Colon (tissue), 2 donors: ENCODE data around the gene CHRD.

Source experiments
- FAIRE-seq: peaks from 2 replicates; lab custom pipeline; 2012; peaks lifted over from hg19 to GRCh38; lab: Jason Lieb, UNC
- donor health status: control.
- donor health status: control.

The CHRD gene

DNA sequence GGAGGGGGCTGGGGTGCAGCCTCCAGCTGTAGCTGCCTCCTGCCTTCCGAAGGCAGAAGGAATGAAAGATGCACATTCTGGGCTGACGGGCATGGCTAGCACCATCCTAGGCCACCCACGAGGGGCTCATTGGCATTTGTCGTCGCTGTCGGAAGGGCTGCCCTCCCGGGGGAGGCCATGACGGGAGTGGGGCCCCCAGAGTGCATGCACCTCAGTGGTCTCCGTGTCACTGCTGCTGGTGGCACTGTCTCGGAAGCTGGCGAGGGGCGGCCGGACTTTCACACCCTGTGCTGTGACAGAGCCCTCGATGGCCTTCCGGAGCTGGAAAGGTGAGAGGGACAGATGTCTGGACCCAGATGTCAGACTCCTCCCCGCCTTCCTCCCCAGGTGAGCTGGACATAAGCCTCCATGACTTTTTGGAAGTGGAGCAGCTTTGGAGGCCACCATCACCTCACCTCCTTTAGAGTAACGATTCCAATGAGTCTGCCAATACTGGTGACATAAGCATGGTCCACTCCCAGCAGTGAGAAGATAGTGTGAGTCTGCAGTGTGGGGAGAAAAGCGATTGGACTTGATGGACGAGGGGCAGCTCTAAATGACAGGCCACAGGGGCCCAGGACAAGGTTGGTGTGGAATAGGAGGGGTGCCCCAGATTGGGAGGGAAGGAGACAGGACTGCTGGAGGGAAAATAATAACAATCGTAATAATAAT is 33.2 kb upstream of the CHRD start:
- FAIRE-seq, result no peak

- no peak for FAIRE-seq
These were observed 32.4 kb upstream of the CHRD start for GRCh38 chr3:184347321-184348056.

GRCh38 chr3:184348057-184348382 is 31.8 kb upstream of the CHRD start:
- no peak for FAIRE-seq

DNA sequence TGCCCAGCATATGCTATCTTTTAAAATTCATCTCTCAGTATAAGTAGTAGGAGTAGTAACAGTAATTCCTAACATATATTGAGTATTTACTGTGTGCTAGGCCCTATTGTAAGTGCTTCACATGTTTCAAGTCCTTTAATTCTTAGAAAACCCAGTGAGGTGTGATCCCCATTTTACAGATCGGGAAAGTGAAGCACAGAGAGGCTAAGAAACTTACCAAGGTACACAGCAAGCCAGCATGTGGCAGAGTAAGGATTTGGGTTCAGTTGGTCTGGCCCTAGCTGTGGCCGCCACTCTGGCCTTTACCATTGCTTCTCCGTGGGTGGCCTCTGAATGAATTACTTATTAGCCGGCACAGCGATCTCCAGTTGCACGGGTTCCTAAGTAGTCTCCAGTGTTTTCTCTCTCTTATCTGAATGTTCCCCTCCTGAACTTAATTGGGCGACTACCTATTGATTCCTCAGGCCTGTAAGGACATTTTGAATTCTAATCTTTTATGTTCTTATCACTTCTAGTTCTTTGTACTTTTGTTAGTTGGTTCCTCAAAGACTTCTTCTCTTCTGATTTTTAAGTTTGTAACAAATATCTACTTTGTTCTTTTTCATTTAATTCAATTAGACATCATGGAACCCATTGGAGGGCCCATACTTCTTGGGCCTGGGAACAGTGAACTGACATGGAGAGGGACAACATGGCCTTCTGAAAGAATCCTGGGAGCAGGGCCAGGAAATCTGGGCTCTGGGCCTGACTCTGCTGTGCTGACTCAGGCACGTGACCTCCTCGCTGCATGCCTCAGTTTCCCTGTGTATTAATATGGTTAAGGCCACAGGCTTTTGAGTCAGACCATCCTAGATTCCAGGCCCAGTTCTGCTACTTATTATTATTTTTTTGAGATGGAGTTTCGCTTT is 30.0 kb upstream of the CHRD start:
- no peak for FAIRE-seq

DNA sequence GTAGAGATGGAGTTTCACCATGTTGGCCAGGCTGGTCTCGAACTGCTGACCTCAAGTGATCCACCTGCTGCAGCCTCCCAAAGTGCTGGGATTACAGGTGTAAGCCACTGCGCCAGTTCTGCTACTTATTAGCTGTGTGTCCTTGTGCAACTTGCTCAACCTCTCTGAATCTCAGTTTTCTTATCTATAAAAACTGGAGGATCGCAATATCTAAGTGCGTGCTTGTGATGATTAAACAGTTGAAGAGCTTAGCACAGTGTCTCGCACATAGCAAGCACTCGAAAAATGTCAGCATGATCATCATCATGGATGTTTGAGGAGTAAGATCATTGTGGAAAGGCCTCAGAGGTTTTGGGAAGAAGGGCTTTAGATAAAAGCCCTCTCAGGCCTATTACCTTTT is 29.2 kb upstream of the CHRD start:
- FAIRE-seq, result no peak

DNA sequence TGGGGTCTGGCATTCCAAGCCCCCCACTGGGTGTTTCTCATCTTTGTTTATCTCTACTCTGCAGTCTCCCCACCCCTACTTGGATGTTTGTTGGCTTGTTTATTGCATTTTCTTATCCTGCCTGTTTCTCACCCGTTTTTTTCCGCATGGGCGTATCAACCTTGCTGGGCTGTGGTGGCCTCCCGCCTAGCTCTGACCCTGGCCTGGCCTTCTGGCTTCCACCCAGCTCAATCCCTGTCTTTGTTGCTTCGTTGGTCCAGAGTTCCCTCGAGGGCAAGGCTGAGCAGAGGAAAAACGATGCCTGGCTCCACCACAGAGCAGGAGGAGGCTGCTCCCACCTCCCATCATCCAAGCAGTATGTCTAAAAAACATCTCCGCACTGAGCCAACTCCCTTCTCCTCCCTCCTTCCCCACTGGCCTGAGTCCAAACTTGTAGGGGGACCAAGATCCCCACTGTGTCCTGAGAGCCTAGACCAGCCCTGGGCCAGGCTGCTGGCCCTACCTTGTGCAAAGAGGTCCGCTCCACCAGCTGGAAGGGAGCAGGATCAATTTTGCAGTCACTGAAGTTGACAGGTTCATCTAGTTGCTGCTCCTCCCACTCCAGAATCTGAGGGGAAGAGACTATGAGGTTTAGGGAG is 28.2 kb upstream of the CHRD start:
- FAIRE-seq, result no peak

DNA sequence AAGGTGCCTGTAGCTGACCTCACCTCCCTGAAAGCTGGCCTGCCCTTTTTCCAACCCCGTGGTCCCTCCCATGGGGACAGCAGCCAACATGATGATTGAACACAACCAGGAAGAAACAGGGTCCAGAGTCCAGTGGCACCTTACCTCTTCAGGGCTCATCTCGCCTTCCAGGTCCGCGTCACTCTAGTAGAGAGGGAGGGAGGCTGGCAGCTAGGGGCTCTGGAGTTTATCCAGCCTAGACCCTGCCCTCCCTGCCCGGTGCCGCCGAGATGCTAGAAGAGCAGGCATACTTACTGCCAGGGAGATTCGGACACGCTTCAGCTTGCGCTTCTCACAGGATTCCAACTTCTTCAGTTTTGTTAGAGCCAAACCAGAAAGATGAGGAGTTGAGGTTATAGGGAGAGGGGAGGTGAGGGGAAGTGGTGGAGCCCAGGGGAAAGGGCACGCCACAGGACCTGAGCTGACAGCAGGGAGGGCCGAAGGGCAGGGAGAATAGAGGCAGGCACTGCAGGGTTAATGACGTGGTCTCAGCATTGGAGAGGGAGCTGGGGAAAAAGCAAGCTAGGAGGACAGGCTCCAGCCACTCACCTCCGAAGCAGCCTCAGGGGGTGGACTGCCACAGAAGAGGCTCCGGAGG is 27.6 kb upstream of the CHRD start:
- FAIRE-seq, result no peak

DNA sequence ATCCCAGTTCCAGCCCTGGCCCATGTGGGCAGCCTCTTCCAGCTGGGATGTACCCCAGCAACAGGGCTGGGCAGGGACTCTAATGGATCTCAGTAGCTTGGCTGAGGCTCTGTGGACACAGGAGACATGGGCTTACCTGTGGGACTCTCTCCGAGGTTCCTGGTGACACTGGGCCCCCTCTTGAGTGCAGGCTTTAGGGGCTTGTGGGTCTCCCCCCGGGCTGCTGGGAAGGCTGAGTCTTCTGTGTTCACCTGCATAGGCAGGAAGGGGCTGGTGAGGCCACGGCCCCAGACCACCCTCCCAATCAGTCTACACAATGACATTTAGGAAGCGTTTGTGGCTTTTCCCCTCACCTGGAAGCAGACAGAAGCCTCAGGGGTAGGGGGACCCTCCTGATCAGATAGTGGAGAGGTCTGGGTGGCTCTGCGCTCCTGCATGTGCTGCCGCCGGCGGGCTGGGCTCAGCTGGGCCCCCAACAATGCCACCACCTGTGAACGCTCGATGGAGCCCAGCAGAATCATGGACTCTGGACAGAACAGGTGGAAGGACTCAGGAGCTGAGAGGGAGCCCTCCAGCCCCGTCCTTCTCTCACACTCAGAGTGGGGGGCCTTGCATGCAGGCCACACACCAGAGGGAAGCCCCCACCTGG is 26.8 kb upstream of the CHRD start:
- no peak for FAIRE-seq

GRCh38 chr3:184353546-184353941 is 26.3 kb upstream of the CHRD start:
- FAIRE-seq, result no peak

GRCh38 chr3:184354121-184354728 is 25.6 kb upstream of the CHRD start:
- no peak for FAIRE-seq

DNA sequence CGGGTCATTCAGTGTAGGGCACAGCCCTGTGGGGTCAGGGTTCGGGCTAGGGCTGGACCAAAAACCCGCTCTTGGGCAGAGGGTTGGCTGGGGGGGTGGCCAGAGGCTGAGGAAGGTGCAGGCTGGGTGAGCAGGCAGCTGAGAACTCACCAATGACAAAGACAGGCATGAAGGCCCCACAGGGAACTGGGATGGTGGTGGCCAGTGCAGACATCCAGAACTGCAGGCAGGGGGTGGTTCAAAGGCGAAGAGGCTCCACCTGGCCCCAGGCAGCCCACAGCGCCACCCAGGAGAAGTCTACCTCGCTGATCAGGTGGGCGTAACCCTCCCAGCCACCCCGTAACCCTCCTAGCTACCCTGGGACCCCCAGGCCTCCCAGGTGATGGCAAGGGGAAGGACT is 25.1 kb upstream of the CHRD start:
- FAIRE-seq, result no peak

DNA sequence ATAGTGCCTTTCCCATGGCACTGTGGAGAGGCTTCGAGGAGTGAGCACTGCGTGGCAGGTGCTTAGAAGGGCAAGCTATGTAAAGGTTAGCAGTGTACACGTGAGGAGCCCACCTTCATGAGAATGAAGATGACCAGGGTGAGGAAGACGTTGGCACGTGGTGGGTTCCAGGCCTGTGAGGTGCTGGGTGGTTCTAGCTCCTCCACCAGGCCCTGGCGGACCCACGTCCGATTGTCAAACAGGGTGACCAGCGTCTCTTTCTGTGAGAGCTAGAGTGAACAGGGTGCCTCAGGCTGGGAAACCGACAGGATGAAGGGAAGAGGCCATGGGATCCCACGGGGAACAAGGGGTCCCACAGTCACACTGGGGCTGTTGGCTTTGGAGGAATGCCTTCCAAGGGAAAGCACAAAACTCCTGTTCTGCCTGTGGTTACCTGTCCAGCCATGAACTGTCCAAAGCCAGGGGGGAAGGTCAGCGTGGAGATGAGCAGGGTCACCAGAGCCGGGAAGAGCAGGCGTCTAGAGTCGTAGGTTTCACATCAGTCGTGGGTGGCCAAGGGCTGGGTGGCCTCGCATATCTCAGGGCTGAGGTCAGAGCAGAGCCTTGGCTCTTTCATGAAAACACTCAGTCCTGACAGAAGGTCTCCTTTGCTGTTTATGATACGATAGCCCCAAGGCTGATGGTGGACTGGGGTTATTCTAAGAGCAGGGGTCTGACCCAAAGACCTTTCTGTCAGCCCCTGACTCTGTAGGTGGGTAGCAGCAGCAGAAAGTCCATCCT is 24.4 kb upstream of the CHRD start:
- no peak for FAIRE-seq

GRCh38 chr3:184357248-184358123 is 22.4 kb upstream of the CHRD start:
- FAIRE-seq, result no peak

DNA sequence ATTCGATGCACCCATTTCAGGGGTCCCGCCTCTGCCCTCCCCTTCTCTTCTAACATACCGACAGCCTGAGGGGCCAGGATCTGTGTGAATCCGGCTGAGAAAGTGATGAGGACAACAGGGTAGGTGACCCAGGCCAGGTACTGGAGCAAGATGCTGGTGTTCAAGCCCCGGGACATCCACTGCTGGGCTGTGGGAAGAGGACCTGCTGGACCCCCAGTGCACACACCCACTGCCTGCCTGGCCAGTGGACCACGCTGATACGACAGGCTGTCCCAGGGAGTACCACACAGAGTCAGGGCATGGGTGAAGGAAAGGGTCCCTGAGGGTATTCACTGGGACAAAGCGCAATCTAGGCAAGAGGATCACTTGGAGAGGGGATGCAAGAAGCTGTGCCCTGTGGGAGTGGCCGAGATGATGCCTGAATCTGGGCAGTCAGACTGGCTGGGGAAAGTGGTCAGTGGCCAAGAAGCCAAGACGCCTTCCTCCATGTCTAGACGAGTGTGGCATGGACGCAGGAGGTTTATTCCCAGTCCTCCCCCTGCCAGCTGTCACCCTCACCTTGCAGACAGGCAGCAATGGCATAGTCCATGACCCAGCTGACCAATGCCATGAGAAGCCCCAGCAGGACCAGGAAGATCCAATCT is 21.6 kb upstream of the CHRD start:
- FAIRE-seq, result no peak

DNA sequence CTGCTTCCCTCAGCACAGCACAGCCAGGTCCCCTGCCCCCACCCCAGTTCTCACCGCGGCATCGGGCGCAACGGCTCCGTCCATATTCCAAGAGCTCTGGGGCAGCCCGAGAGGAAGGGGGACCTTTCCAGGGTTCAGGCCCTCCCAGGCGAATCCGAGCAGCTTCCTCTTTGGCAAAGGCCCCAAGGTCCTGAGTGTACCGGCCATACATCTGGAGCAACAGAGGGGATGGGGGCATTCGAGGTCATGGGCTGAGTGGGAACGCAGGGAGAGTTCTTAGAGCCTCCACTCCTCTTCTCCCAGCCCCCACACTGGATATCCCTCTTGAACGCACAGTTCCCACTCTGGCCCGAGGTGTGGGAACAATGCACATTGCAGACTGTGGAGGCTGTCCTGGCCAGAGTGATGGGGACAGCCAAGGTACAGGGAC is 20.9 kb upstream of the CHRD start:
- no peak for FAIRE-seq

DNA sequence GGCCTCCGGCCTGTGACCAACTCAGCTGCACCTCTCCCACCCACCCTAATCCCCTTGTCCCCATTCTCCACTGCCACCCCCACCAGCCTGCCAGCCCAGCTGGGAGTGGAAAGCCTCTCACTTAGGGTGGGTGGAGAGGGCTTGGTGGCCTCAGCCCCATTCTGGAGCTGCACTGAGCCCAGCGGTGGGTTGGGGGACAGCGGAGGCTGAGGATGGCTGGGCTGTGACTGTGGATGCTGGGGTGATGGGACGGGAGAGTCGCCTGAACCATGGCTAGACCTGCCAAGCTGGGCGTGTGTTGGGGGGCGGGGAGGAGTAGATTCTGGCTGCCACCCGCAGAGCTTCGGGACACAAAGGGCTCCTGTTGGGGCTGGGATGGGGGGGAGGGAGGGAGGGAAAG is 20.2 kb upstream of the CHRD start:
- no peak for FAIRE-seq

DNA sequence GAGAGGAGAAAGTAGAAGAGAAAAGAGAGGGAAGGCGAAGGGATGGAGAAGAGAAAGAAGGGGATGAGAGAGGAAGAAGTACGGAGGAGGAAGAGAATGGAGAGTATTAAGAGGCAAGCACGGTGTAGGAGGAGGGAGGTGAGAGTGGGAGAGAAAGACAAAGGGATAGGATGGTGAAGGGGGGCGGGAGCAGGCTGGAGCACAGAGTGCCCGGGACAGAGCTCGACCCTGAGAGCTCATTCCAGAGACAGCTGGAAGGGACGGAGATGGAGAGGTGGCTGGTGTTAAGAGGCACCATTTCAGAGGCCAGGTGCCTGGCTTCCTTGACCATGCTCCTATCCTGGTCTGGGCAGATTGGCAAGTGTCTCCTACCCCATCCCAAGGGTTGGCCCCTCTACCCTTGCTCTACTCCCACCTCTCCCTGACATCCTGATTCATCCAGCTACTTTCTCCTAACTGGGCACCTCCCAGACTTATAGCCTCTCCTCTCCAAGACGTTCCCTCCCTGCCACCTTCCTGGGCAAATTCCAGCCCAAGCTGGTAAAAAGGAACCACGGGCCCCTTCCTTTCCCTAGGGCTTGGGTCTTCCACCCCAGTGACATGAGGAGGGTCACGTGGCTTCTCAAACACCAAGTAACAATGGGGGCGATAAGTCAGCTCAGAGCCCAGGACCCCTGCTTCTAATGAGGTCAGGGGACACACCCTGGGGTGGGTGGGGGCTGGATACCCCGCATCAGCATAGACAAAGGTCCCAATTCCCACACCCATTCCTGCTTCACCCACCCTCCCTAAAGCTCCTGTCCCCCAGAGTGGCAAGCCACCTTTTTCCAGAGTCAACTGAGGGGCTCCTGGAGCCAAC is 19.6 kb upstream of the CHRD start:
- FAIRE-seq, result no peak
